ENCODE results near the gene SH2D7. TPM values are rescaled to one million over a fixed set of nuclear protein-coding genes. Genes with fewer than 3 reads are reported as not detected.

The SH2D7 gene
- total RNA-seq, 1 experiment from 2014 or later = not detected

GRCh38 chr15:78067328-78068228, 24.8 kb upstream of the SH2D7 start:
- Histone ChIP-seq H3K56ac (ENCODE audit: insufficient read length, low read depth, low read length) (no peak overlapping the region), H2BK15ac (ENCODE audit: low read depth, low read length) (no peak overlapping the region), H2BK20ac (ENCODE audit: low read depth, low read length, poor library complexity, severe bottlenecking) (no peak overlapping the region), H3K18ac (ENCODE audit: insufficient read length, low read depth, low read length) (no peak overlapping the region), H3K4me1 (ENCODE audit: insufficient read depth, low read length) (peaks cover 19% of the 10 kb centered on the region), H3K79me1 (ENCODE audit: insufficient read depth, low read depth, low read length, poor library complexity, severe bottlenecking) (peaks cover 2% of the 10 kb centered on the region), H3K4me2 (ENCODE audit: insufficient read depth, insufficient read length, low read length) (no peak overlapping the region), H4K8ac (replicated peaks; ENCODE audit: insufficient read length, low read depth, low read length) (no peak overlapping the region), H3K14ac (ENCODE audit: insufficient read depth, low read length) (no peak overlapping the region), H2AK5ac (ENCODE audit: insufficient read length, low read length) (no peak overlapping the region), H2AFZ (ENCODE audit: low read length) (no peak overlapping the region), H4K5ac (ENCODE audit: insufficient read length, low read depth, low read length) (no peak overlapping the region), H3K27ac (ENCODE audit: insufficient read length, low read depth, low read length) (no peak overlapping the region), H2BK120ac (ENCODE audit: low read depth, low read length, poor library complexity, severe bottlenecking) (no peak overlapping the region), H3K23me2 (ENCODE audit: insufficient read length, low read depth, low read length, poor library complexity, severe bottlenecking) (no peaks in the 10 kb centered on the region), H3K4ac (ENCODE audit: low read depth, low read length) (no peak overlapping the region), H3K23ac (ENCODE audit: insufficient read length, low read depth, low read length) (no peak overlapping the region), H4K91ac (ENCODE audit: insufficient read length, low read depth, low read length) (no peak overlapping the region), H4K20me1 (ENCODE audit: control insufficient read depth, insufficient read depth, insufficient read length) (no peaks in the 10 kb centered on the region), H3K79me2 (ENCODE audit: insufficient read depth, low read length) (peaks cover 3% of the 10 kb centered on the region; the same call in 1 of the 2 replicates), H2BK5ac (ENCODE audit: insufficient read length, low read length) (no peak overlapping the region), H3T11ph (ENCODE audit: low read length) (no peak overlapping the region), H3K9ac (ENCODE audit: extremely low read depth, insufficient read length, low read length) (no peak overlapping the region), H2BK12ac (ENCODE audit: insufficient read length, low read depth, low read length) (no peak overlapping the region), H3K9me3 (ENCODE audit: control insufficient read depth, low read depth, low read length) (no peaks in the 10 kb centered on the region), H3K27me3 (ENCODE audit: insufficient read depth, low read length) (no peaks in the 10 kb centered on the region)
- Mint-ChIP-seq H3K4me3 (no peak overlapping the region), H3K27ac (peak overlapping the region in 2 of 3 experiments; percentile 12 to 63; a peak in 1 of 7 replicates), H3K4me1 (peaks cover 36 to 62% of the 10 kb centered on the region in 2 experiments), H3K36me3 (ENCODE audit: insufficient read depth in 1 of 3, low read depth in 3 of 3) (no peaks in the 10 kb centered on the region), H3K27me3 (ENCODE audit: low read depth) (no peaks in the 10 kb centered on the region), H3K9me3 (no peaks in the 10 kb centered on the region)
- WGBS (ENCODE audit: extremely low coverage, insufficient read length, low lambda C conversion rate) = no CpG with 5 or more reads among the region's 1 CpG
- no peak for DNase-seq
- TF ChIP-seq CTCF (conservative IDR thresholded peaks at IDR 0.05) = no peak
